ENCODE measurements around the gene RIPOR3. TPM values are rescaled to one million over a fixed set of nuclear protein-coding genes. Genes with fewer than 3 reads are reported as not detected.
"Not testable (repeated sequence)": the region's sequence is repeated elsewhere in the genome, so short reads cannot be mapped to it uniquely, and the experiment has no call there.

The RIPOR3 gene
- total RNA-seq, 1 donor, result 0.42 TPM

DNA sequence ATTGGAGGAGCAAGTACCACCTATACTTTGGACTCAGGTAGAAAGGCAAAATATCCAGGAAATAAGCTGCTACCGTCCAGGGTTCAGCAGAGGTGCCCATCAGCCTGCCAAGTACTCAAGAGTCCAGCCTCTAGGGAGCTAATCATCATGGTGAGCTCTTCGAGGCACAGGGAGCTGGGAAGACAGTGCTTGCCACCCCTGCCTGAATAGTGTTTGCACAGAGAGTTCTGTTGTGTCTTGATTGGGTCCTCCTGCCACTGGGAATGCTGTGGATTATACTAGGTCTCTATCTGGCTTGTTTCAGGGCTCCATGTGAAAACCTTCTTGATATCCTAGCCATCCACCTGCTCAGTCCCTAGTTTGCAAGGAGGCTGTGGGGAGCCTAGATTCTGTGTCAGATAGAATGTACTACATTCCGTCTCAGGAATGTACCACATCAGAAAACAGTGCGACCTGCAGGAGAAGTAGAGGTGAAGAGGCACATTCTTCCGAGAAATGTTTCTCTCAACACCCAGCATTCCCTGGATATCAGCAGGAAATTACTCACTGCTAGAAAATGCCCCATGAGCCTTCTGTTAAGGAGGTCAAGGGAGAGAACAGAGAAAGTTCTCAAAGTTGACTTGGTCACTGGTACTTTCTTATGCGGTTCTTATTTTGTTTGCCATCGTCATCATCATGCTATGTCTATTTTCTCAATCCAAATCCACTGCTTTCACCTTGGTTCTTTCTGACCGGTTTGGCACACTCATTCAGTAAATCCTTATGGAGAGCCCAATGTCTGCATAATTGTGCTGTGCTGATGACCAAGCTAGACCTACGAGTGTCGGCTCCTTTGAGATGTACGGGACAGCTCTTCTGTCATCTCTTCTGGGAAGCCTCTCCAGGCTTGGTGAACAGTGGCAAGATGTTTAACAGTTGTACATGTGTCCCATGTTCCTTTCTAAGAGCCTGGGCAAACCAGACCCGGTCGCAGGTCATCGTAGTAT lies 150.4 kb downstream of the RIPOR3 start:
- no peaks in the 10 kb centered on the region for H3K27me3 ChIP-seq (ENCODE audit: insufficient read depth, low read length)
- H3K4me3 ChIP-seq (ENCODE audit: low read length), result no peak overlapping the region
- peaks cover 70% of the 10 kb centered on the region for H3K4me1 ChIP-seq (ENCODE audit: insufficient read depth, low read length)
- H3K9me3 ChIP-seq (ENCODE audit: low read depth, low read length), result no peaks in the 10 kb centered on the region

DNA sequence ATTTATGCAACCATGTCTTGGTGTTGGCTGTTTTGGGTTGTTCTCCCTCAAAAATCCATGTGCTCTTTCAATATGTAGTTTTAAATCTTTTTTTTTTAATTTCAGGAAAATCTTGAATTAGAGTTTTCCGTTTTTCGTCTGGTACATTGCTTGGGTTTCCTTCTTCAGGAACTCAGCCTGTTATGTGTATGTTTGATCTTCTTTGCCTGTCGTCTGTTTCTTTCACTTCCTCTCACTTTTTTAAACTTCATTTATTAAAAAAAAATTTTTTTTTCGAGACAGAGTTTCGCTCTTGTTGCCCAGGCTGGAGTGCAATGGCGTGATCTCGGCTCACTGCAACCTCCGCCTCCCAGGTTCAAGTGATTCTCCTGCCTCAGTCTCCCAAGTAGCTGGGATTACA lies 151.5 kb downstream of the RIPOR3 start:
- H3K9me3 ChIP-seq (ENCODE audit: low read depth, low read length); H3K4me3 ChIP-seq (ENCODE audit: low read length); H3K27me3 ChIP-seq (ENCODE audit: insufficient read depth, low read length): not testable (repeated sequence)
- peaks cover 65% of the 10 kb centered on the region for H3K4me1 ChIP-seq (ENCODE audit: insufficient read depth, low read length)

DNA sequence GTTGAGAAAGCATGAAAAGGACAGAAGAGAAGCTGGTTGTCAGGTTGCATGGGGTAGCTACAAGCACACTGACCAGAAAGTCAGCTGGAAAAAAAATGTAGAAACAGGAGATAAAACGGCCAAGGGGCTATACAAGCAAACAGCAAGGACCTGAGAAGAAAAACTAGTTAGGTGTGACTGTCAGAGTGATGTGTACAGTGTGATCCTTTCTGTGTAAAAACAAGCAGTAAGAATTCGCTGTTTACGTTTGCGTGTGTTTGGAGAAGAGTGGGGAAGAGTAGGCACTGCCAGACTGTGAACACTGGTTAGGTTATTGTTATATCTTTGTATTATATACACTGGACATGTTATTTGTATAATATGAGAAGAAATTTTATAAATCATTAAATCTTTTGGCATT lies 153.1 kb downstream of the RIPOR3 start:
- peaks cover 70% of the 10 kb centered on the region for H3K4me1 ChIP-seq (ENCODE audit: insufficient read depth, low read length)
- H3K9me3 ChIP-seq (ENCODE audit: low read depth, low read length), result no peaks in the 10 kb centered on the region
- no peak overlapping the region for H3K4me3 ChIP-seq (ENCODE audit: low read length)
- no peaks in the 10 kb centered on the region for H3K27me3 ChIP-seq (ENCODE audit: insufficient read depth, low read length)

DNA sequence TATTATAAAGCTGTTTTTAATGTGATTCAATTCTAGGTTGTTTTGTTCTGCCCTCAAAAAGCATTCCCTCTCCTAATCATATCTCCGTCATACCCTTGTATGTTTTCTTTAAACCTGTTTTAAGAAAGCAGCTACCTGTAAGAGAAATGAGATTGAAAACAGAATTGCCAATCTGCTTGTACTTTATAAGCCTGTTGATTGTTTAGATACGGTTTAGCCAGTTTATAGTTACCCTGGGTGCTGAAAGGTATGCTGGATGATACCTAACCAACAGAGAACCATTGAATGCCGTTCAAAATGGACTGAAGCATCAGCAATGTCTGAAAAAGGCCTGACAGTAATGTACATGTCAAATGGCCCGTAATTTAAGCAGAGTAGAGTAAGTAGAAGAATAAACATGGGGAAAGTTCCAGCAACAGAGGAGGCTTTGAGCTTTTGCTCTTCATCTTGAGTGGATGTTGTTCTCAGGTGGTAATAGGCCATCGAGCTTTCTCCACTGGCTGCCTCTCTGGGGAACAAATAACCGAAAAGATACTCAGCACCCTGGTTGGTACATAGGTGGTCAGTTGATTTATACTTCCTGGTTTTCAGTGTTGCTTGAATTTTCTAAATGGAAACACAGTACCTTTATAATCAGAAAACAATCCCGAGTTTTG lies 153.7 kb downstream of the RIPOR3 start:
- peaks cover 71% of the 10 kb centered on the region for H3K4me1 ChIP-seq (ENCODE audit: insufficient read depth, low read length)
- H3K4me3 ChIP-seq (ENCODE audit: low read length), result no peak overlapping the region
- no peaks in the 10 kb centered on the region for H3K27me3 ChIP-seq (ENCODE audit: insufficient read depth, low read length)
- no peaks in the 10 kb centered on the region for H3K9me3 ChIP-seq (ENCODE audit: low read depth, low read length)

DNA sequence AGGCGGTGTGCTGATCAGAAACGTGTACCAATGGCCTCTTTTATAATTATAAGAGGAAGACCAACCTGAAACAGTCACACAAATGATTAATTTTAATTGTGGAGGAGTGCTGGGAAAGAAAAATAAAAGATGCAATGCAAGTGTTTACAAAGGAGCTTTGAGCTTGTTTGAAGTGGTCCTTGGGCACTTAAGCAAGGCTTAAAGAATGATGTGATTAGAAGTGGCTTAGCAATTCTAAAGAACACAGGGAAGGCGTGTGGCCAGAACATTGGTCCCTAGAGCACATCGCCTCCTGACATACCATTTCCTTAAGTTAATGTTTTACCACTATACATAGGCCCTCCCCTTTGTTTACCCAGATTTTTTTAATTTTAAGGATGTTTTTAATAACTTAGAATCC lies 155.0 kb downstream of the RIPOR3 start:
- Histone ChIP-seq H3K4me3 (ENCODE audit: low read length) (no peak overlapping the region), H3K27me3 (ENCODE audit: insufficient read depth, low read length) (no peaks in the 10 kb centered on the region), H3K9me3 (ENCODE audit: low read depth, low read length) (no peaks in the 10 kb centered on the region), H3K4me1 (ENCODE audit: insufficient read depth, low read length) (peaks cover 70% of the 10 kb centered on the region)

Other genes starting within 250 kb of the RIPOR3 start
- 86.0 TPM for gene PTPN1, start 181.2 kb downstream of the RIPOR3 start, total RNA-seq
- 4.3 TPM for gene PARD6B, start 40.0 kb upstream of the RIPOR3 start, total RNA-seq
- gene BCAS4, start 103.5 kb upstream of the RIPOR3 start, total RNA-seq, result 13.7 TPM
- 44.5 TPM for gene ADNP, start 239.9 kb upstream of the RIPOR3 start, total RNA-seq